Right atrium auricular region (tissue), 2 donors: ENCODE results near the gene PRKCA. TPM values are rescaled to one million over a fixed set of nuclear protein-coding genes. Genes with fewer than 3 reads are reported as not detected.

Experiments
- DNase-seq: peaks from one replicate; pipeline ENCODE4 v3.0.0-alpha.2; 2019; ENCODE audit warnings: low spot score
- H3K27ac ChIP-seq, 2 donors: fragments of 200-600 bp; sonication (generic); 1 replicate in 1 of 2; 2 replicates in 1 of 2; pipeline ENCODE4 v1.5.1; 2016 to 2019
- H3K27me3 ChIP-seq, 2 donors: fragments of 200-600 bp; sonication (generic); one replicate each; pipeline versions ENCODE4 v1.5.1 to v1.6.0; 2017 to 2019
- H3K36me3 ChIP-seq: fragments of 200-600 bp; sonication (generic); one replicate; pipeline ENCODE4 v1.5.1; 2016
- H3K4me1 ChIP-seq, 2 donors: fragments of 200-600 bp; sonication (generic); one replicate each; pipeline versions ENCODE4 v1.5.1 to v1.6.0; 2017 to 2019
- H3K4me3 ChIP-seq, 2 donors: fragments of 200-600 bp; sonication (generic); 1 replicate in 1 of 2; 2 replicates in 1 of 2; pipeline ENCODE4 v1.5.1; 2017 to 2019; ENCODE audit warnings: mild to moderate bottlenecking in 1 of 2, moderate library complexity in 1 of 2
- H3K9me3 ChIP-seq, 2 donors: fragments of 200-600 bp; sonication (generic); one replicate each; pipeline ENCODE4 v1.5.1; 2019
- total RNA-seq, 2 donors: library from RNA; depleted of rRNA; stranded (reverse); fragments of >200 nt; gene quantifications; one replicate each; pipeline ENCODE4 v1.1.0, GENCODE V29; 2016
- TF ChIP-seq, protein P1 (sequence below), 2 donors: fragments of 200-600 bp; sonication (generic); IDR thresholded peaks; one replicate each; pipeline ENCODE4 v1.5.1; 2019; ENCODE audit warnings: antibody characterized with exemption in 2 of 2

Gene PRKCA
- total RNA-seq, 2 donors from 2014 or later: 6.4 to 6.6 TPM

DNA sequence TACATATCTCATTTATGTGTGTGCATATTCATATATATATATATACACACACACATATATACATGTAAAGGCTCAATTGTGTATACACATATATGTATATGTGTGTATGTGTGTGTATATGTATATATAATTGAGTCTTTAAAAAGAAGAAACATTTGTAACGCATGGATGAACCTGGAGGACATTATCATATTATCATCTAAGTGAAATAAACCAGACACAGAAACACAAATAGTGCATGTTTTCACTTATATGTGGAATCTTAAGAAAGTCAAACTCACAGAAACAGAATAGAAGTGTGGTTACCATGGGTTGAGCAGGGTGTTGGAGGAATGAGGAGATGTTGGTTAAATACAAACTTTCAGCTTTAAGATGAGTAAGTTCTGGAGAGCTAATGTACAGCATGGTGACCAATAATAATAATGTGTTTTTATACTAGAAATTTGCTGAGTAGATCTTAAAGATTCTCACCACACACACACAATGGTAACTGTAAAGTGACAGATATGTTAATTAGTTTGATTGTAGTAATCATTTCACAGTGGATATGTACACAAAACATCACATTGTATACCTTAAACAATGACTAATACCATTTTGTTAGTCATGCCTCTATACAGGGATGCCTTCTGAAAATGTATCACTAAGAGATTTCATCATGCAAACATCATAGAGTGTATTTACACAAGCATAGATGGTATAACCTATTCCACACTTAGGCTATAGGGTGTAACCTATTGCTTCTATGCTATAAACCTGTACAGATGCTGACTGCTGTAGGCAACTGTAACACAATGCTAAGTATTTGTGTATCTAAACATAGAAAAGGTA, 399.9 kb downstream of the PRKCA start:
- TF ChIP-seq, protein P1, sequence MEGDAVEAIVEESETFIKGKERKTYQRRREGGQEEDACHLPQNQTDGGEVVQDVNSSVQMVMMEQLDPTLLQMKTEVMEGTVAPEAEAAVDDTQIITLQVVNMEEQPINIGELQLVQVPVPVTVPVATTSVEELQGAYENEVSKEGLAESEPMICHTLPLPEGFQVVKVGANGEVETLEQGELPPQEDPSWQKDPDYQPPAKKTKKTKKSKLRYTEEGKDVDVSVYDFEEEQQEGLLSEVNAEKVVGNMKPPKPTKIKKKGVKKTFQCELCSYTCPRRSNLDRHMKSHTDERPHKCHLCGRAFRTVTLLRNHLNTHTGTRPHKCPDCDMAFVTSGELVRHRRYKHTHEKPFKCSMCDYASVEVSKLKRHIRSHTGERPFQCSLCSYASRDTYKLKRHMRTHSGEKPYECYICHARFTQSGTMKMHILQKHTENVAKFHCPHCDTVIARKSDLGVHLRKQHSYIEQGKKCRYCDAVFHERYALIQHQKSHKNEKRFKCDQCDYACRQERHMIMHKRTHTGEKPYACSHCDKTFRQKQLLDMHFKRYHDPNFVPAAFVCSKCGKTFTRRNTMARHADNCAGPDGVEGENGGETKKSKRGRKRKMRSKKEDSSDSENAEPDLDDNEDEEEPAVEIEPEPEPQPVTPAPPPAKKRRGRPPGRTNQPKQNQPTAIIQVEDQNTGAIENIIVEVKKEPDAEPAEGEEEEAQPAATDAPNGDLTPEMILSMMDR (IDR thresholded peaks at IDR 0.05): no peak
- H3K4me1 ChIP-seq: no peaks in the 10 kb centered on the region
- H3K4me3 ChIP-seq: no peak overlapping the region
- no peak for DNase-seq
- H3K27ac ChIP-seq: no peak overlapping the region
- H3K36me3 ChIP-seq: no peaks in the 10 kb centered on the region
- H3K27me3 ChIP-seq: no peaks in the 10 kb centered on the region
- H3K9me3 ChIP-seq: peaks cover 0 to 14% of the 10 kb centered on the region in 2 donors

DNA sequence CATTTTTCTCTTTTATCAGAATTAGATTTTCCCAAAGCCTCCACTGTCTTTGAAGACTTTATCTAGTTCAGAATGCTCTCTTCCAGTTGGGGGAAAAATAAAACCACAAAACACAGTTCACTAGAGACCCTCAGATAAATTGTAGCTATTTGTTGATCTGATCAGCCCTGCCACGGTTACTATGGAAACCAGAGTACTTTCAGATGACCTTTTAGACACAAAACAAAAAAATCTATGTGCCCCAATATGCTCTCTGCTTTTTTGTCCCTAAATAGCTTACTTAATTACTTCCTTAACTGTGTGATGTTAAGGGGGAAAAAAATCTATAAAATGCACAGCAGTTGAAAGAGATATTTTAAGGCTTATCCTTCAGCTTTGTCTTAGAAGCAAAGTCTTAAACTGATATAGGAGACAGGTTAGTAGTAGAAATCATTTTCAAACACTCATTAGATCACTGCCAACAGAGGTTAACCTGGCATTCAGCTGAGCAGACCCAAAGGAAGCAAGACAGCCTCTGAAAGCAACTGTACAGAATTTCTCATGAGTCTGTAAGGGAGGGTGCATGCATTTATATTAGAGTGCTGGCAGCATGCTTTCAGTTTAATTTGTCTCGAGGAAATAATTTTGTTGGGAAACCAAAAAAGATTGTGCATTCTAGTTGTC, 402.6 kb downstream of the PRKCA start:
- DNase-seq: no peak
- no peaks in the 10 kb centered on the region for H3K27me3 ChIP-seq
- no peaks in the 10 kb centered on the region for H3K4me1 ChIP-seq

DNA sequence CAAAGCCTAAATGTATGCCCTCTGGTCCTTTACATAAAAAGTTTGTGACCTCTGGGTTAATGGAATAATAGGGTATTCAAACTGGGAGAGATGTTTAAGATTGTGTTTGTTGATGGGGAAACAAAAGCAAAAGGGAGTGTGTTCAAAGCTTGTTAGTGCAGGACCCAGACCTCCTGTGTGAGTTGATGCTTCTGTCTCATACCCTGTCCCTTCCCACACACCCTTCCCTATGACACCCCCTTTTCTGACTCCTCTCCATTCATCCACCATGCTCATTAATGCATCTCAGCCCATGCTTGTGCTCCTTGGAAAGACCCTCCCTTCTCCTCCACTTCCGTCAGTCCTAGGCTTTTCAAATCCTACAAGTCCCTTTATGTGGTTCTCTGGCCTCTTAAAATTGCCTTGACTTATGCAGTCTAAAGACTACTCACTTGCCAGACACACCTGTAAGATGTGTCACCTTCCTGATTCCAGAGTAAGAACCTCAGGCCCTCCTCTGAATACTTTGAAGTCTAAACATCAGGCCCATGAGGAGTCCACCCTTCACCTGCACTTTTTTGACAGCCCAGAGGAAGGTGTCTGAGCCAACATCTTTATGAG, 404.5 kb downstream of the PRKCA start:
- no peak overlapping the region for H3K27ac ChIP-seq

More for the DNA sequence above, 402.6 kb downstream of the PRKCA start:
- no peaks in the 10 kb centered on the region for H3K9me3 ChIP-seq
- H3K4me3 ChIP-seq: no peak overlapping the region
- H3K36me3 ChIP-seq: no peaks in the 10 kb centered on the region
- no peak overlapping the region for H3K27ac ChIP-seq
- TF ChIP-seq, protein P1 (IDR thresholded peaks at IDR 0.05): no peak

DNA sequence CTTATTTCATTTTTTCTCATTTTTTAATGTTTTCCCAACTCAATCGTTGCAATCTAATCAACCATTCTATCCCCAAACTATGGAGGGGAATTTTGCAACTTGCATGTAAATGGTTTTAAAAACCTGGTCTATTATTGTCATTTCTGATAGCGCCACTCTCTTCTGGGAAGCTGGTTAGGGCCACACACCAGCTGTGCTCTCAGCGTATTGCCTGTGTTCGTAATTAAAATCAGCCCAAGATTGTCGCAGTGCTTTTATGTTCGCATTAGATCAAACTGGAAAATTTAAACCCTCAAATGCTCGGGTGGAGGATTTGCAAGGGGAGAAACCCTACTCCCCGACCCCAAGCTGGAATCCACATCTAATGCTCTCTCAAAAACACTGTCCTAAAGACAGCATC, 409.0 kb downstream of the PRKCA start:
- TF ChIP-seq, protein P1 (IDR thresholded peaks at IDR 0.05): no peak
- Histone ChIP-seq H3K4me3 (no peak overlapping the region), H3K9me3 (no peaks in the 10 kb centered on the region), H3K27ac (no peak overlapping the region), H3K36me3 (no peaks in the 10 kb centered on the region), H3K4me1 (peaks cover 0 to 20% of the 10 kb centered on the region in 2 donors), H3K27me3 (no peaks in the 10 kb centered on the region)
- DNase-seq: no peak

More for the DNA sequence above, 404.5 kb downstream of the PRKCA start:
- Histone ChIP-seq H3K4me1 (peaks cover 0 to 2% of the 10 kb centered on the region in 2 donors), H3K36me3 (no peaks in the 10 kb centered on the region), H3K27me3 (no peaks in the 10 kb centered on the region), H3K9me3 (no peaks in the 10 kb centered on the region), H3K4me3 (no peak overlapping the region)
- no peak for DNase-seq
- TF ChIP-seq, protein P1 (IDR thresholded peaks at IDR 0.05): no peak

DNA sequence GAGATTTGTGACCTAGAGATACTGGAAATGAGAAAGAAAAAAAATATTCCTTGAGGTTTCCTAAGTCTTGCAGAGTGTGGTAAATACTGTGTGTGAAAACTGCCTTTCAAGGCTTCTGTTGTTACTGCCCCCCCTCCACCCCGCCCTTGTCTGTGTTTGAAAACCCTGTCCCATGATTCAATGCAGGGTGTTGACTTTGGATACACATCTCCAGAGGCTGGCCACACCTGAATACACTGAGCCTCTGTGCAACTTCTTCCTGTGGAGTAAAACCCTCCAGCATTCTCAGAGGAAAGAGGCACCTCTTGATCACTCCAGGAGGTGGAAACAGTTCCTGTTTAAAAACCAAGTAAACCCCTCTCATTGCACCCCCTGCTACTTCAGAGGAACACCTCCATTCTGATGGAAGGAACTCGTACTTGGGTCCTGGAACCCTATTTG, 409.5 kb downstream of the PRKCA start:
- no peaks in the 10 kb centered on the region for H3K36me3 ChIP-seq
- TF ChIP-seq, protein P1 (IDR thresholded peaks at IDR 0.05): no peak
- peaks cover 0 to 20% of the 10 kb centered on the region in 2 donors for H3K4me1 ChIP-seq
- no peaks in the 10 kb centered on the region for H3K9me3 ChIP-seq
- H3K27me3 ChIP-seq: no peaks in the 10 kb centered on the region
- DNase-seq: no peak
- H3K4me3 ChIP-seq: no peak overlapping the region
- H3K27ac ChIP-seq: no peak overlapping the region
